Measurements from ENCODE around the gene FOXO3B.
"Not testable (repeated sequence)": the region's sequence is repeated elsewhere in the genome, so short reads cannot be mapped to it uniquely, and the experiment has no call there.

DNA sequence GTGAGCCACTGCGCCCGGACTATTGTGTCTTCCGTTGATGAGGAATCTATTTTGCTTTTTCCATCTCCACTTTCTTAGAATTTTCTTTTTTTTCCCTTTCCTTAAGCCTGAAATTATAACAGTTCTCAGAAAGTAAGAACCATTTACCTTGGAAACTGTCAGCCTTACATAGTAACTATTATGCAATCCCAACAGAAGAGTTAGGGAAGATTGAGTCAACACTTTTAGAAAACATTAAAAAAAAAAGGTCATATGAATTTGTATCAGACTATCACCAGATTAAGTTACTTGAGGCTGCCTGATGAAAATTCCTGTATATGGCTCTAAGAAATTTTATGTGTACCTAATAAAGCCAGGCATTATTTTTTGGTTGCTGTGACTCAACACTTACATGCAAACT is 26.1 kb upstream of the FOXO3B start:
- not testable (repeated sequence) for TF ChIP-seq EZH2phosphoT487 (IDR thresholded peaks at IDR 0.05; ENCODE audit: insufficient read depth, low read depth); EZH2 (IDR thresholded peaks at IDR 0.05; ENCODE audit: insufficient read depth, poor library complexity, severe bottlenecking)

Data from GM23248 (cell line).